Glutamatergic neuron (in vitro differentiated cells): ENCODE results near the gene FGF14. TPM values are rescaled to one million over a fixed set of nuclear protein-coding genes. Genes with fewer than 3 reads are reported as not detected.

ENCODE experiments used
- DNase-seq: peaks from one replicate; pipeline ENCODE4 v3.0.0; 2022
- H3K27ac Mint-ChIP-seq: one replicate; pipeline ENCODE4 v1.8.0; 2020; ENCODE audit warnings: mild to moderate bottlenecking, mixed read lengths, inconsistent platforms; ENCODE audit not compliant: unreplicated experiment
- H3K27me3 Mint-ChIP-seq: one replicate; pipeline ENCODE4 v1.8.0; 2020; ENCODE audit warnings: mild to moderate bottlenecking, moderate library complexity, mixed read lengths, inconsistent platforms; ENCODE audit not compliant: unreplicated experiment
- H3K36me3 Mint-ChIP-seq: one replicate; pipeline ENCODE4 v1.8.0; 2020; ENCODE audit warnings: mild to moderate bottlenecking, mixed read lengths, inconsistent platforms; ENCODE audit not compliant: unreplicated experiment
- H3K4me1 Mint-ChIP-seq: one replicate; pipeline ENCODE4 v1.8.0; 2020; ENCODE audit warnings: mild to moderate bottlenecking, low read depth, mixed read lengths, inconsistent platforms; ENCODE audit not compliant: unreplicated experiment
- H3K4me3 Mint-ChIP-seq: one replicate; pipeline ENCODE4 v1.8.0; 2020; ENCODE audit warnings: mild to moderate bottlenecking, mixed read lengths, inconsistent platforms; ENCODE audit not compliant: unreplicated experiment
- H3K9me3 Mint-ChIP-seq: one replicate; pipeline ENCODE4 v1.8.0; 2020; ENCODE audit warnings: mild to moderate bottlenecking, moderate library complexity, mixed read lengths, inconsistent platforms; ENCODE audit not compliant: unreplicated experiment
- CTCF ChIP-seq: fragments of 200-600 bp; sonication (generic); IDR thresholded peaks from one replicate; pipeline ENCODE4 v1.5.0; 2021; ENCODE audit not compliant: partially characterized antibody, unreplicated experiment
- total RNA-seq: library from RNA; stranded (reverse); fragmentation: NEBNext Ultra II Directional; extraction: Animal tissue kit (Norgen Biotek cat#: 25700); gene quantifications from one replicate; pipeline ENCODE4 v1.2.1, GENCODE V29; 2021; ENCODE audit not compliant: unreplicated experiment

Gene FGF14
- total RNA-seq, 1 donor from 2014 or later = 17.8 TPM

GRCh38 chr13:101931186-101931585 lies 470.7 kb downstream of the FGF14 start:
- no peak overlapping the region for H3K4me3 Mint-ChIP-seq
- H3K27me3 Mint-ChIP-seq = no peaks in the 10 kb centered on the region
- no peaks in the 10 kb centered on the region for H3K36me3 Mint-ChIP-seq
- DNase-seq = no peak
- TF ChIP-seq CTCF = no peak
- peaks cover 2% of the 10 kb centered on the region for H3K4me1 Mint-ChIP-seq
- H3K9me3 Mint-ChIP-seq = no peaks in the 10 kb centered on the region
- H3K27ac Mint-ChIP-seq = no peak overlapping the region

- DNase-seq = no peak
- H3K9me3 Mint-ChIP-seq = no peaks in the 10 kb centered on the region
- no peak overlapping the region for H3K27ac Mint-ChIP-seq
- H3K27me3 Mint-ChIP-seq = no peaks in the 10 kb centered on the region
- TF ChIP-seq CTCF = no peak
- H3K36me3 Mint-ChIP-seq = no peaks in the 10 kb centered on the region
- no peak overlapping the region for H3K4me3 Mint-ChIP-seq
- peaks cover 10% of the 10 kb centered on the region for H3K4me1 Mint-ChIP-seq
These were observed 471.5 kb downstream of the FGF14 start for GRCh38 chr13:101930331-101930730.

- H3K27ac Mint-ChIP-seq = no peak overlapping the region
- H3K9me3 Mint-ChIP-seq = no peaks in the 10 kb centered on the region
- no peaks in the 10 kb centered on the region for H3K36me3 Mint-ChIP-seq
- no peak overlapping the region for H3K4me3 Mint-ChIP-seq
- TF ChIP-seq CTCF = no peak
- peaks cover 13% of the 10 kb centered on the region for H3K4me1 Mint-ChIP-seq
- no peak for DNase-seq
- no peaks in the 10 kb centered on the region for H3K27me3 Mint-ChIP-seq
These were observed 476.1 kb downstream of the FGF14 start for GRCh38 chr13:101925731-101926130.

- TF ChIP-seq CTCF = no peak
- peak; percentile 48 for DNase-seq
- Mint-ChIP-seq H3K4me1 (peaks cover 17% of the 10 kb centered on the region), H3K9me3 (peaks cover 3% of the 10 kb centered on the region), H3K27ac (no peak overlapping the region), H3K27me3 (peaks cover 7% of the 10 kb centered on the region), H3K4me3 (peak overlapping the region; percentile 82), H3K36me3 (no peaks in the 10 kb centered on the region)
These were observed 482.2 kb downstream of the FGF14 start for GRCh38 chr13:101919541-101920181.

- H3K27me3 Mint-ChIP-seq = peaks cover 7% of the 10 kb centered on the region
- H3K36me3 Mint-ChIP-seq = no peaks in the 10 kb centered on the region
- peak overlapping the region; percentile 86 for H3K4me3 Mint-ChIP-seq
- no peak for TF ChIP-seq CTCF
- peak; percentile 45 for DNase-seq
- H3K27ac Mint-ChIP-seq = peak overlapping the region; percentile 57
- H3K4me1 Mint-ChIP-seq = peaks cover 17% of the 10 kb centered on the region
- peaks cover 3% of the 10 kb centered on the region for H3K9me3 Mint-ChIP-seq
These were observed 483.8 kb downstream of the FGF14 start for GRCh38 chr13:101917833-101918661.
